Activated CD4-positive, alpha-beta T cell treated with anti-CD3 and anti-CD28 coated beads for 48 hours (primary cell): Measurements from ENCODE around the gene CRABP2.
A peak's percentile ranks its signal among the peaks of the same experiment; 100 is the strongest.

Experiments used
- DNase-seq: peaks from one replicate; pipeline ENCODE4 v3.0.0-alpha.2; 2020

The CRABP2 gene

GRCh38 chr1:156705321-156705917 lies at the start of gene CRABP2:
Gene CRABP2, minus strand, starts transcription at chr1:156705583. Its CDS starts 137 bp downstream, at chr1:156705446.
- DNase-seq, result peak; percentile 40

DNA sequence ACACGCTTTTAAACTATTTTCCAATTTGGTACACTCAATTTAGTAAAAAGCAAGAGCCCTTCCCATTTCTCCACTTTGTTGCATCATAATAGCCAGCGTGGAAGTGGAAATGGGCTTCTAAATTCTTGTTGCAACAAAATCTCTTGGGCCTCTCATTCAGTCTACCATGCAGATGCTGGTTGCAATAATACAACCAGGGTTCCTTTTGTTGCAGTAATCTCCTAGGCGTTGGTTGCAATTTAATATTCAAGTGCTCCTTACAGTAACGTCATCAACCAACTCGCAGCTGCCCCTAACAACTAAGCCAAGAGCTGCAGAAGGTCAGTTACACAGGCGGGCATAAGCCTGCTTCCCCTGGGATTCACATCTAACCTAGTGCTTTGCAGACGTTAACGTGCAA lies 48.8 kb upstream of the CRABP2 start:
- DNase-seq, result no peak

DNA sequence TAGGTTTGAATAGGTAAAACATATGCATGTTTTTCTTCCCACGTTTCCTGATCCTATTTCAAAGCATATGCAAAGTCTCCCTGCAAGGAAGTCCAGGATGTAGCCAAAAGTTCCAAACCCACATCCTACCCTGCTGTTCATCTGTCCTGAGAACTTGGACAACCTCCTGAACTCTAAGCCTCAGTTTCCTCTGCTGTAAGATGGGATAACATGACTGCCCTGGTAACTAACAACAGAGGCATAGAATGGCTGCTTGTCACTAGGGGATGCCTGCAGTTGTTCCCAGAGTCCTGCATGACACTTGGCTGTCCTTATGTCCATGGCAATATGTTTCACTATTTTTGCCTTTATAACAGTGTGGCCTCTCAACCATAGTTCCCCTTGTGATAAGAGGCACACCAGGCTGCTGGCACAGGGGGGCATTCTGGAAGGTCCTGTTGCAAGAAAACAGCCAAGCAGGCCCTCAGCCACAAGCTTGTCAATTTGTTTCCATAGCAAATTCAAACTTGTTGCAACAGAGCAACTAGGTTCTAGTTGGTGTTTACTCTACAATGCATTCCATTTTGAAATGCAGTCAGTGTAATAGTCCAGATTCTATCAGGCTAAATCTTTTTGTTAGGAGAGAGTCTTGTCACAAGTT lies 47.6 kb upstream of the CRABP2 start:
- DNase-seq, result no peak

- peak; percentile 98 for DNase-seq
These were observed 46.5 kb upstream of the CRABP2 start for GRCh38 chr1:156751757-156752481.

DNA sequence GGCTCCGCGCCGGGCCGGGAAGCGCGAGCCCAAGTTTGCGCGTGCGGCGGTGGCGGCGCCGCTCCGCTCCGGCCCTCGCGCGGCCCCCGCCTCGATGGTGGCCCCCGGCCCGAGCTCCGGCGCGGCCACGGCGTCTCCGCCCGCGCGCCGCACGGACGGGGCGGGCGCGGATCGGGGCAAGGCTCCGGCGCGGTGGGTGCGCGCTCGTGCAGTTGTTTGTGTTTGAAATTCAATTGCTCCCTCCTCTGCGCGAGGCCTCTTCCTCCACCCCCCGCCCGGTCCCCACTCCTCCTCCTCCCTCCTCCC lies 46.0 kb upstream of the CRABP2 start, which contains the start of gene HDGF:
HDGF (minus strand) TSS at position 225 of the 306 bp plus-strand sequence. CDS start 246 bp downstream, outside the sequence.
- no peak for DNase-seq

DNA sequence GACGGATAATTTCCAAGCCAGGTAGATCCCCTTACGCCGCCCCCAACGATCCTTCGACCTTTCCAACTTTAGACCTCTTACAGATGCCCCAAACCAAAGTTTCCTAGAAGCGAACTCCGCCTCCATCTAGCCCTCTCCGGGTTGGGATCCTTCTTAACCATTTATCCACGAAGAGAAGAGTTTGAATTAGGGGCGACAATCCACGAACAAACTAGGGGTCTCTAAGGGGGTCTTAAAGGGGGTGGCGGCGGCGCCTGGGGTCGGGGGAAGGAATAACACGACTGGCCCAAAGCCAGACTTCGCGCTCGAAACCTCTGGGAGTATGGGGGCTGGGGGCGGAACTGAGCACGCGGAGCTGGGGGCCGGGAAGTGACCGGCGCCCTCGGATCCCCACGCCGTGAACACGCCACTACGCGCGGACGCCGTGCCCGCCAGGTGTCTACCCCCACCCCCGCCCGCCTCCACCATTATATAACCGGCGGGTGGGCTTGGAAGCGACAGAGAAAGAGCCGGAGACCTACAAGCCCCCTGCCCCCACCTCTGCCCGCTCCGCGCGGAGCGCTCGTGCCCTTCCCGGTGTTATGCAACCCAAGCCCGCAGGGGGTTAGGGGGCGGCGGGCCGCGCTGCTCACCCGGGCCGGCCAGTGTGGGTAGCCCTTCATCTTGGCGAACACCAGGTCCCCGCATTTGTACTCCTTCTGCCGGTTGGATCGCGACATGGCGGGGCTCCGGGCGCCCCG lies 45.5 kb upstream of the CRABP2 start:
- peak; percentile 55 for DNase-seq

DNA sequence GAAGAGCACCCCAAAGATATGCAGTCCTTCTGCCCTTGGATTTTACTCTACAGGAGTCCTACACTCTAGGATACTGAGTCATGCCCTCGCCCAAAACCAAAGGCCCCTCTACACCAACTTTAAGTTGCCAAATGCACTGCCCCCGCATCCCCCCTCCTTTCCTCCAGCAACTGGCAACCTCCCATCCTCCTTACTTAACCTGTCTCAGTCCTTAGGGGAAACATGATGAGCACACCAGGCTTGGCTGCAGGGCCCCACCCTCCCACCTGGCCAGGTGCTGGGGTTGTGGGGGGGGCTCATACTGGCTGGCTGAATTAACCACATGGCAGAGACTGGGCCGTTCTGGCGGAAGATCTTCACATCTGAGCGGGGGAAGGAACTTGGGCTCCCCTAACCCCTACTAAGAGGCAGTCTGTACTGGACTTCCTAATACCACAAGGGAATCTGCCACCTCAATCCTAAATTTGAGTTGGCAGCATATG lies 44.8 kb upstream of the CRABP2 start:
- peak; percentile 66 for DNase-seq

DNA sequence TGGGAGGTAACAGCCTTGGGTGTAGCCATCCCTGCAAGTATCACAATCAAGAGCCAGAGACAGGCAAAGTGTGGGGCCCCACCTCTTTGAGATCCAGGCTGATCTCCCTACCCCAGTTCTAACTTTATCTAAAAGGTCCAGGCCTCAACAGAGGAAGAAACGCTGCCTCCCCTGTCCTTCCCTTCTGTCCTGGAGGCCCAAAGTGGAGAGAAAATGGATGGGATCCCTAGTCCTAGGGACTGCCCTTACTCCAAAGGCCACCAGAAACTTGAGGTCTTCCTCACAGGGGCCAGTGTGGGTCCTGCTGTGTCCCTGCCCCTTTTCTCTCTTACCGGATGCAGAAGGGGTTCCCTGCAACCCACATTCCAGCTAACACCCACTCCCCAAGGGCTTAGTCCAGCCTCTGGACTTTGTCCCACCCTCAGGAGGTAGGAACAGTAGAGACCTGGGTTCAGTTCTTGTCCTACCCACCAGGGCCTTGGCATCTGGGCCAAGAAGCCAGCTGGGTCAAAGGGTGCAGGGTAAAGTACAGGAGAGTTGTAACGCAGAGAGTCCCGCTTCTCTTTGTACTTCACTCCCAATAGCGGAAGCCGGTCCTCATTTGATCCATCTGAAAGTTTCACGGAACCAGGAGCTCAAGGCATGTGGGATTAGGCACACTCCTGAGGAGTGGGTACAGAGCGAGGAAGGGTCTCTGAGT lies 44.2 kb upstream of the CRABP2 start:
- DNase-seq, result no peak

- no peak for DNase-seq
These were observed 43.5 kb upstream of the CRABP2 start for GRCh38 chr1:156748670-156749418.

GRCh38 chr1:156747742-156748669 lies 42.6 kb upstream of the CRABP2 start:
- no peak for DNase-seq

DNA sequence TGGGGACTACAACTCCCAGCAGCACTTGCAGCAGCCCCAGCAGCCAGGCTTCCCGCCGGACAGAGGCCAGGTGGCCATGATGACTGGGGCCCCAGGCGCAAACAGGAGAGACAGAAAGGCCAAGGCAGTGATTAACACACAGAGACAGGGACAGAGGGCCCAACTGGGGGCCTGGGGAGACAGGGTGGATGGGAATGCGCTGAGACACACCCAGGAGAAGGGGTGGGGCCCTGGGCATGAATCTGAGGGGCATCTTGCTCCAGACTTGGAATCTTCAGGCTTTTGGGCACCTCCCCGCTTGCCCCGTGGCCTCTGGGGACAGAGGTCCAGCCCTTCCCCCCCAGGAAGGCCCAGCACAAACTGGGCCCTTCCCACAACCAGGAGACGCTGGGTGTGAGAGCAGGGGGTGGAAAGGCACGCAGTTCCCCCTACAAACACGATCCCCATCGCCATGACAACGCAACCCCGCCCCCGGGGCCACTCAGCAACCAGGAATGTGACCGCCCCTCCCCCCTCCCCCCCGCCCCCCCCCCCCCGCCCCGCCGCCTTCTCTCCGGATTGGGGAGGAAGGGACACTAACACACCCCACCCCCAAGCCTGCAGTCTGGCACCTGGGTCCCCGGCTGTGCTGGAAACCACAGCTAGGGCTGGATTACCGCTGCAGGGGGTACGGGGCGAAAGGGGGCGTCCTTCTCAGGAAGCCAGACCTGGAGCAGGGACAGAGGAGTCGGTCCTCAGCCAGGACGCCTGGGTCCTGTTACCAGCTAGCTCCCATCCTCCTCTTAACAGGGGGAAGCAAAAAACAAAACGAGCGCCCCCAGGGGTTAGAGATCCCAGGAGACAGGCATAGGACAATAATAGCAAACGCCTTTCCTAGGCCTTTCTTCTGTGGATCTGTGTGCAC lies 41.6 kb upstream of the CRABP2 start:
- peak; percentile 69 for DNase-seq

DNA sequence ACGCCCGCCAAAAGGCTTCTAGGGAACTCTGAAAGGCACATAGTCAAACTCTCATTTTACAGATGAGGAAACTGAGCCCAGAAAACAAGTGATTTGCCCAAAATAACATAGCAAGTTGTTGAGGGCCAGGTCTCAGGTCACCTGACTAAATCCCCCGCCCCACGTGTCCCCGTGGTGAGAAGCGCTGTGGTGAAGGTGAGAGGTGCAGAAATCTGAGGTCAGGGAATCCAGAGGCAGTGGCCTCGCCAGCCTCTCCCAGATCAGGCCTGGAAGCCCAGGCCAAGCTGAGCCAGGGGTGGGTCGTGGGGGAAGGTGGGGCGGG lies 41.0 kb upstream of the CRABP2 start:
- no peak for DNase-seq

GRCh38 chr1:156745881-156746280 lies 40.5 kb upstream of the CRABP2 start:
- DNase-seq, result no peak

DNA sequence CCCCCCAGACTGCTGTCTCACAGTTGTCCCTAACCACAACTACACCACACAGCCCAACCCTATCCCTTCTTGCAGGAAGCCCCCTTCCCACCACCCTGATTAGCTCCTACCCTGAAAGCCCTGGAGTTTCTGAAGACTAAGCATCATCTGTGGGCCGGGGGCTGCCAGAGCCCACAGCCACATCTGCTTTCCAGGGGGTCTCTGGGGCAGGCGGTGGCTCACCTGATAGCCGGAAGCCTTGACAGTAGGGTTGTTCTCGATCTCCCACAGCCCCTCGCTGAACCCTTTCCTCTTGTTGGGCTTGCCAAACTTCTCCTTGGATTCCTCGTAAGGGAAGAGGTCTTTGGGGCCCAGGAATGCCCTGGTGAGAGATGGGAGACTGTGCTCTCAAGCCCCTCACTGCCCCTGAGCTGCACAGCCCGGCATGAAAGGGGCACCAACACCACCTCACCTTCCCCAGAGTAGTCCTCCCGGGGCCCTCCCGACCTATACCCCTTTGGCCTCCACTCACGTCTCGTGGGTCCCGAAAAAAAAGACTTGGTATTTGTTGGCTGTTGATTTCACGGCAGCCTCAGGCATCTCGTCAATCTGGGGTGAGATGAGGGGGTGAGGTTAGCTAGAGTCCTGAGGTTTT lies 39.5 kb upstream of the CRABP2 start:
- no peak for DNase-seq

DNA sequence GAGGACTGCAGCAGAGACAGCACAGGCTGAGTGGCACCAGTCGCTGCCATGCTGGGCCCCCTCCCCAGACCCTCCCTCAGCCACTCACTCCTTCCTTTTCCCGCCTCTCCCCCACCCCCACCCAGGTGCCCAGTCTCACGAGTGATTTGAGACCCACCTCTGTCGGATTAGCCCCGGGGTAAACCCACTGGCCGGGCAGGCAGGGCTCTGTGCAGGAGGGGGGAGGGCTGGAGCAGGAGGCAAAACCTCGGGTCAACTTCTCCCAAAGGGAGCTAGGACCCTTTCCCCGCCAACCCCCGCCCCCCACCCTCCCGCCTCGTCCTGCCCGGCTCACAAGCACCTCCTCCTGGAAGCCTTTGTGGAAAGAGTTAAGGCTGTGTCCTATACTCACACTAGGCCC lies 39.0 kb upstream of the CRABP2 start:
- DNase-seq, result no peak

DNA sequence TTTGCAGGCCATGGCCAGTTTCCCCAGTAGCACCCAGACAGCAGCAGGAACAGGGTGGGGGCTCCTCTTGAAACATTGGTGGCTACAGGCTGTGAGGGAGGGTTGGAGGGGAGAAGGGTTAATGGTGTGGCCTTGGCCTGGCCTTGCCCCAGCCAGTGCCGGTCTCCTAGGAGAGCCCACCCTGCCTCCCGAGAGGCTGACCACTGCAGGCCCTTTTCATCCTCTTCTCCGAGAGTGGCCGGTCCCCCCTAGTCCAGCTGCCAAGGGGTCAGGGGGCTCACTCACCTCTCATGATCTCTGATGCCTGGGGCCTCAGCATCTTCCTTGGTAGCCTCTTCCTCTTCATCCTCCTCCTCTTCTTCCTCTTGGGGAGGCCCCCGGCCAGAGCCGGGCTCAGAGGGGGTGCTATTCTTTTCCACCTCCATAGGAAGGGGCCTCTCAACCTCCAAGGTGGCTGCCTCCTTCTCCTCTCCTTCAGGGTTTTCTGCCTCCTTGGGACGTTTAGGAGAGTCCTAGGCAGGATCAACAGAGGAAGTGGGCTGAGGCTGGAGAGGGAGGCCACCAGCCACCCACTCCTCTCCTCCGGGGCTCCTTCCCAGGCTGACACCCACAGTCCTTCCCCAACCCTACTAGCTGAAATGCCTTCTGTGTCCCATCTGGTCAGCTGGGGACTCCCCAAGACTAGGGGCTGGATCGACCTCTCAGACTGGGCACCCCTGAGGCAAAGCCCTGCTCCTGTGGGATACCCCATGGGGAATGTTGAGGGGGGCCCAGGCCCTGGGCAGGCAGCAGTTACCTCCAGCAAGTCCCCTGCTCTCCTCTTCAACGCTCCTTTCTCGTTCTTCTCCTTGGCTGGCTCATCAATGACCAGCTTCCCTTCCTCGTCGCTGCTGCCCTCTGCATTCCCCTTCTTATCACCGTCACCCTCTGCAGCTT lies 38.3 kb upstream of the CRABP2 start:
- DNase-seq, result no peak

DNA sequence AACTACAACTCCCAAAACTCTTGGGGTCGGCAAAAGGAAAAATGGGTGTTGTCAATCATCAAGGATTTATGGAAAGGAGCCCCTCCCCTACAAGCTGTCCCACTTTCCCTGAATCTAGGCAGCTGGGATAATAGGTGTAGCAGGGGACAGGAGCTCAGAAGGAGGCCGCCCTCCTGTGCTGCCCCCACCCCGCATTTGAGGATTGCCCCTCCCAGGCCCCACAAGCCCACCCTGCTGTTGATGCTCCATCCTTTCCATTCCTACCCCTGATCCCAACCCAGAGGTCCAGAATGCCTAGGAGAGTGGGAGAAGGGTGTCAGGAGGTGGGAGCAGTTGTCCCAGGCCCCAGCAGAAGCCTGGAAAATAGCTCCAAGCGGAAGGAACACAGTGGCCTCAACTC lies 37.4 kb upstream of the CRABP2 start:
- DNase-seq, result no peak

GRCh38 chr1:156742017-156742416 lies 36.6 kb upstream of the CRABP2 start:
- no peak for DNase-seq
